COLO829 (cell line): Measurements from ENCODE around the gene CAPN5.
A peak's percentile ranks its signal among the peaks of the same experiment; 100 is the strongest.
"Not testable (repeated sequence)": the region's sequence is repeated elsewhere in the genome, so short reads cannot be mapped to it uniquely, and the experiment has no call there.

ENCODE experiments used
- DNase-seq: peaks from one replicate; pipeline ENCODE4 v3.0.0; 2012; ENCODE audit warnings: low spot score

CAPN5 gene

DNA sequence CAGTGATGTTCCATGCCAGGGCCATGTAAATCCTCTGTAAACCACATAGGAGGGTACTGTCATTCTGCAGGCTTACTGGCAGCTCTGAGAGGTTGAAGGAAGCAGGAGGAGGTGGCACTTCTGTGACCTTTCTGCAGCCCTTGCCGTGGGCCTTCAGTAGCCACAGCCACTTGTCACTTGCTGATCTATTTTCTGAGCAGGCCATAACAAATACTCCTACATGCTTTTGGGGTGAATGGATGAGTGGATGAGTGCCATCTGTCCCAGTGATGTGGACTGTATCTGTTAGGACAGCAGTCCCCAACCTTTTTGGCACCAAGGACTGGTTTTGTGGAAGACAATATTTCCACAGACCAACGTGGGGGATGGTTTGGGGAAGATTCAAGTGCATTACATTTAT is 22.4 kb upstream of the CAPN5 start:
- no peak for DNase-seq

DNA sequence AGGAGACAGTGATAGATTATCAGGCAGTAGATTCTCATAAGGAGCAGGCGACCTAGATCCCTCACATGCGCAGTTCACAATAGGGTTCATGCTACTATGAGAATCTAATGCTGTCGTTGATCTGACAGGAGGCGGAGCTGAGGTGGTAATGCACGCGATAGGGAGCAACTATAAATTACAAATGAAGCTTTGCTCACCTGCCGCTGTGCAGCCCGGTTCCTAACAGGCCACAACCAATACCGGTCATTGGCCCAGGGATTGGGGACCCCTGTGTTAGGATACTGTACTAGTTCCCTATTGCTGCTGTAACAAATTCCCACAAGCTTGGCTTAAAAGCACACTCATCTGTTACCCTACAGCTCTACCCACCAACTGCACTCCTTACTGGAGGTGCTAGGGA is 21.9 kb upstream of the CAPN5 start:
- DNase-seq: no peak

GRCh38 chr11:77046060-77046501 is 20.7 kb upstream of the CAPN5 start:
- DNase-seq: no peak

GRCh38 chr11:77047007-77047927 is 19.5 kb upstream of the CAPN5 start:
- peak; percentile 75 for DNase-seq

DNA sequence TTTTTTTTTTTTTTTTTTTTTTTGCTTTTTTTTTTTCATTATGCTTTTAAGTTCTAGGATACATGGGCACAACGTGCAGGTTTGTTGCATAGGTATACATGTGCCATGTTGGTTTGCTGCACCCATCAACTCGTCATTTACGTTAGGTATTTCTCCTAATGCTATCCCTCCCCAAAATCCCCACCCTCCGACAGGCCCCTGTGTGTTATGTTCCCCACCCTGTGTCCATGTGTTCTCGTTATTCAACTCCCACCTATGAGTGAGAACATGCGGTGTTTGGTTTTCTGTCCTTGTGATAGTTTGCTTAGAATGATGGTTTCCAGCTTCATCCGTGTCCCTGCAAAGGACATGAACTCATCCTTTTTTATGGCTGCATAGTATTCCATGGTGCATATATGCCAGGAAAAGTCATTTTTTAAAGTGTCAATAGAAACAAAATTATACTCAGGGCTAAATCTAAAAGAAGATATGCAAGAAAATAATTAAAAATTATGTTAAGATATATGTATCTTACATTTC is 18.8 kb upstream of the CAPN5 start:
- DNase-seq: not testable (repeated sequence)

DNA sequence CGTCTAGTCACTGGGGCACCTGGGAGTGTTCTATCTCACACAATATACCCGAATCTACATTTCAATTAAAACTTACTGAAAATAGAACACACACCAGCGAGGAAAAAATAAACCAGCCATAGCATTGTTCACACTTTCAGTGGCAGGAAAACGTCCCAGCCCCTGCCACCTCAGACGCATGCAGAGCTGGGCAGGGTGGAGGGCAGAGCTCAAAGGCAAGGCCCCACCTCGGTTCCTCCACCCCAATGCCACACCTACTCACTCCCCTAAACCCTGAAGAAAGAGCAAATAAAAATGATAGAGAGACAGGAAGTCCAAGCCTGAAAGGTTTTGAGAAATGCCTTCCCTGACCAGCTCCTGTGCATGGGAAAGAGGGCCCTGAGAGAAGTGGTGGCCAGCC is 17.7 kb upstream of the CAPN5 start:
- DNase-seq: no peak

DNA sequence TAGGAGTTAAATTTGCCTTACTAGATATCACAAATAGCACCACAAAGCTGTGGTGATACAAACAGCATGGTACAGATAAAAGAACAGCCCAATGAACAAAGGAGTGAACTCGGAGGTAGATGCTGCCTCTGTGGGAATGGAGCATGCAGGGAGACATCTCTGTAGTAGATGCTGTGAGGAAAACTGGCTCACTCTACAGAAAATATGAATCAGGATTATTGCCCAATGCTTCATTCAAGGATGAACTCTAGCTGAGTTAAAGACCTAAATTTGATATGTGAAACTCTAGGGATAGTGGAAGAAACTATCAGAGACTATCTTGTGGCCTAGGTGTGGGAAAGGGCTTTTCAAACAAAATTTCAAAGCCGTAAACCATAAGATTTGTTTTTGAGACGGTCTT is 15.3 kb upstream of the CAPN5 start:
- no peak for DNase-seq

DNA sequence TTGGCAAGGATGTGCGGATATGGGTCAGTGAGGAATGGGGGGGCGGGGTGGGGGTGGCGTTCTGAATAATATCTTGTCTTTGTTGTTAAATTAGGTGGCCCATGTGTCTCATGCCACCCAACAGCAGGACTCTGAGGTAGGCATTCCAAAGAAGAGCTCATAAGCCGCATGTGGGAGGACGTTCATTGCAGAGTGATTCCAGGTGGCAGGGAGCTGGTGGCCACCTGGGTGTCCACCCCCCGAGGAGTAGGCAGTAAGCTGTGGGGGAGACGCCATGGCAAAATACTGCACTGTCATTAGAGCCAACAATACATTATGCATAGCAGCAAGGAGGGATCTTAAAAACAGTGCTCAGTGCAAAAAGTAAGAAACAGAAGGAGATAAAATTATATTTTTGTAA is 14.3 kb upstream of the CAPN5 start:
- DNase-seq: no peak

GRCh38 chr11:77053217-77054015 is 13.4 kb upstream of the CAPN5 start:
- no peak for DNase-seq

- DNase-seq: no peak
These were observed 12.7 kb upstream of the CAPN5 start for GRCh38 chr11:77054084-77054483.

DNA sequence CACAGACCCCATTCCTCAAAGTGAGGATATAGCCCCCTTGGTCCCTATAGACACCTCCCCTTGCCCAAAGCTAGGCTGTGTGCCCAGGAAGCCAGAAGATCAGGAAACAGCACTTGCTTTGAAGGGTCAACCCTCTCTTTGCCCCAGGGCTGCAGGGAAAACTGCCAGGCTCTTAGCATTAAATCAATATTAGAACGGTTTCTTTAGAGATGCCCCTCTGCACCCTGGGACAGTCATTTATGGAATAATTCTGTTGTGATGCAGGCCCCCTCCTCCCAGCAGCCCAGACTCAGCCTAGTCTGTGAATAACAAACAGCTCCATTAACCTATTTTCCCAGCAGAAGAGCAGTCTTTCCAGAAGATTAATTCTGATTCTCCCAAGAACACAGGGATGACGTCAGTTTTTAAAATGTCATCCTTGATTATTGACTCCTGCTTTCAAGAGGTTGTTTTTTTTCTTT is 11.6 kb upstream of the CAPN5 start:
- no peak for DNase-seq

- DNase-seq: no peak
These were observed 10.9 kb upstream of the CAPN5 start for GRCh38 chr11:77055913-77056312.

DNA sequence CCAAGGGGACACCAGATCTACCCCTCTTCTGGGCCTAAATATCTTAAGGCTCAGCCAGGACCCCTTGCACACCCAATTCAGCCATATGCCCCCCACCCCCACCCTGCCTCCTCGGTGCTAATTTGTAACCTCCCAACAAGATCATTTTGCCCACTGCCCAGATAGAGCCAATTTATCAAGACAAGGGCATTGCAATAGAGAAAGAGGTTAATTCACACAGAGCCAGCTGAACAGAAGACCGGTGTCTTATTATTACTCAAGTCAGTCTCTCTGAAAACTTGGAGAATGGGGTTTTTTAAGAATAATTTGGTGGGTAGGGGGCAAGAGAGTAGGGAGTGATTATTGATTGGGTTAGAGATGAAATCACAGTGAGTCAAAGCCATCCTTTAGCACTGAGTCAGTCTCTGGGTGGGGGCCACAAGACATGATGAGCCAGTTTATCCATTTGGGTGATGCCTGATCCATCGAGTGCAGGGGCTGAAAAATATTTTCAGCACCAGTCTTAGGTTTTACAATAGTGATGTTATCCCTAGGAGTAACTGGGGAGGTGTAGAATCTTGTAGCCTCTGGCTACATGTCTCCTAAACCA is 9.9 kb upstream of the CAPN5 start:
- no peak for DNase-seq

DNA sequence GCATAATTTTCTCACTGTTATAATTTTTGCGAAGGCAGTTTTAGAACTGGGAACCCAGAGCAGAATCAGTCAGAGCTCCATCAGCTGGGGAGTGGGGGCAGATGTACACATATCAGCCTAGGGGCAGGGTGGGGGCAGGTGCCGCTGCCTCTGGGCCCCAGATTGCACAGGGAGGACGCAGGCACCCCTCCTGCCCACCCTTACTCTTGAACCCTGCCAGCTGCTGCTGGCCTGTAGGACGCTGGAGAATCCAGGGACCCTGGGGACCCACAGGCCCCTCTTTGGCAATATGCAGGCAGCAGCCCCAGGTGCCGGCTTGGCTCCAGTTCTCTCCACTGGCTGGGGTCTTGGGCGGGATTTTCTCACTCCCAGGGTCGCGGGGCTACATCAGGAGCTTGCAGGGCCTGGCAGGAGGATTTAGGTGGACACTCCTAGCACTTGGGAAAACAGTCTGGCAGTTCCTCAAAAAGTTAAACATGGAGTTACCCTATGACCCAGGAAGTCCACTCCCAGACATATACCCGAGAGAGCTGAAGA is 8.8 kb upstream of the CAPN5 start:
- DNase-seq: no peak

DNA sequence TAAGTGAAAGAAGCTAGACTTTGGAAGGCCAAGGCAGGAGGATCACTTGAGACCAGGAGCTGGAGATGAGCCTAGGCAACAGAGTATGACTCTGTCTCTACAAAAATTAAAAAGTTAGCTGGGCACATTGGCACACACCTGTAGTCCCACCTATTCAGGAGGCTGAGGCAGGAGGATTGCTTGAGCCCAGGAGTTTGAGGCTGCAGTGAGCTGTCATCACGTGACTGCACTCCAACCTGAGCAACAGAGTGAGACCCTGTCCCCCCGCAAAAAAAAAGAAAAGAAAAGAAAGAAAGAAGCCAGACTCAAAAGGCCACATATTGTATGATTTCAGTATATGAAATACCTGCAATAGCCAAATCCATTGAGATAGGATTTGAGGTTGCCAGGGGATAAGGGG is 7.9 kb upstream of the CAPN5 start:
- no peak for DNase-seq

DNA sequence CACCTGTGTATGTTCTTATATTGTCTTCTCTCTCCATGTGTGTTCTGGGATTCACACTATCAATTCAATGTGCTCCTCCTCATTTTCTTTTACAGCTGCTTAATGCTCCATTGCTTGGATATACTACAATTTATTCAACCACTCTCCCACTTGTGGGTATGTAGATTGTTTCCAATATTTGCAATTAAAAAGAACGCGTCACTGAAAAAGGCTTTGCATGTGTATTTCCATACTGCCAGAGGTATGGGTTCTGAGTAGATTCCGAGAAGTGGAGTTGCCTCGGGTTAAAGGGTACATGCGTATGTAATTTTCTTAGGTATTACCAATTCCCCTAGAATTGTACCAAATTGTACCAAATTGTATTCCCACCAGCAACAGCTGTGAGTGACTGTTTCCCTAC is 7.0 kb upstream of the CAPN5 start:
- no peak for DNase-seq

GRCh38 chr11:77060234-77060633 is 6.5 kb upstream of the CAPN5 start:
- DNase-seq: no peak

DNA sequence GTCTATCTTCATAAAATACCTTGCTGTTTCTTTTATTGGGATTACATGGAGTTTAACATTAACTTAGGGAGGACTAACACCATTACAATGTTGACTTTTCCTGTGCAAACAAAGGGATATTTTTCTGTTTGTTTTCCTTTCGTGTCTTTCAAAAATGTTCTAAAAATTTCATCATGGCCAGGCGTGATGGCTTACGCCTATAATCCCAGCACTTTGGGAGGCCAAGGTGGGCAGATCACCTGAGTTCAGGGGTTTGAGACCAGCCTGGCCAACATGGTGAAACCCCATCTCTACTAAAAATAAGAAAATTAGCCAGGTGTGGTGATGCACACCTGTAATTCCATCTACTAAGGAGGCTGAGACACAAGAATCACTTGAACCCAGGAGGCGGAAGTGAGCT is 5.5 kb upstream of the CAPN5 start:
- DNase-seq: not testable (repeated sequence)

DNA sequence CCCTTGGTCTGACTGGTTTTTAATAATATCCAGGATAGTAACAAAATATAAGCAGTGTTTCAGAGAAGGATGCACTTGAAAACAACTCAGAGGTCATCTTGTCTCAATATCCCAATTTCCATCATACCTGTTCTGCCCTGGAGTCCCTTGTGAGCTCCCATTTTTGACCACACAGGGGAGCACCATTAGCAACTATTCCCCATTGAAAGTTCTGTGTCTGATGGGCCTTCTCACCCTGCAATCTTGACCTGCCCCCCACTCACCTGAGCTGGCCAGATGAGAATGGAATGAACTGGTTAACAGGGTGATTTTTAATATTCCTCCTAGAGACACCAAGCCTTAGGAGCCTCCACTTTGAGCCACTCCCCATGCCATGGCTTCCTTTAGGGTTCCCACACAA is 3.8 kb upstream of the CAPN5 start:
- no peak for DNase-seq

GRCh38 chr11:77063407-77063806 is 3.4 kb upstream of the CAPN5 start:
- no peak for DNase-seq

DNA sequence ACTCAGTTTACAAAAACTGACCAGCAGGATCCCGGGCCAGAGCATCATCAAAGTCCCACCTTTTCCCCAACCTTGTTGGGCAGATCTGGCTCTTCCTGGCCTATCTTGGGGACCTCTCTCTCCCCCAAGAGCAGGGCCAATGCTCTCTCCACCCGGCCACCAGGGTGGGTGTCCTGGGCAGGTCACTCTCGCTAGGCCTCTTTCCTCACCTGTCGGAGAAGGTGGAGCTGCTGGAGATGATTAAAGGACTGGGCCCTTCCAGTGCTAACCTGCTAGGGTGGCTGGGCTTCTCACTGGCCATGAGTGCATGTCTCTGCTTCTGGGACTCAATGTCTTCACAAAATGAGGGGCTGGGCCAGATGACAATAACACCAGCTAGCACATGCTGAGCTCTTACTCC is 2.9 kb upstream of the CAPN5 start:
- no peak for DNase-seq

DNA sequence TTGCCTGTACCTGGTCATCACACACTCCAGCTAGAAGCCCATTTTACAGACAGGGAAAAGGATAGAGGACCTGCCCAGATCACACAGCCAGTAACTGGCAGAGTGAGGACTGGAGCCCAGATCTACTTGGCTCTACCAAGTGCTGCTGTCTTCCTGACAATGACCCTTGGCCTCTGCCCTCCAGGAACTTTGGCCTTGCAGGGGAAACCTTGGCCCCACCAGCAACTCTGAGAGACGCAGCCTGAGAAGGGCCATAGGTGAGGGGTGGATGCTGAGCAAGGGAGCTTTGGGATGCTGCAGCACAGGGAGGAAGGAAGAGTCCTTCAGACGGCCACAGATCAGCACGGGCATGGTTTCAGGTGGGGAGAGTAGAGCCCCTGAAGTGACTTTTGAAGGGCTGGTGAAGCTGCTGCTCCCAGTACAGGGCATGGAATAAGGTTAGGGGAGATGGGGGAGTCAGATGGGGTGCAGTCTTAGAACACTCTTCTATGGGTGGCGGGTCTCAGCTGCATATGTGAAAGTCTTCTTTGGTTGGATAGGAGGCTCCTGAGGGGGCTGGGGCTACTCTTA is 2.0 kb upstream of the CAPN5 start:
- DNase-seq: no peak
